Activated T-helper 1 cell treated with anti-CD3 and anti-CD28 coated beads, Interleukin-12 subunit alpha, Interleukin-12 subunit beta, Interleukin-2, Interleukin-4 antibody, amounts not matched to agents 30 ng/mL and 10 ng/mL and 1 ng/mL, durations not matched to agents 14 hours and 24 hours and 36 hours (primary cell): Measurements from ENCODE around the gene MOK. TPM values are rescaled to one million over a fixed set of nuclear protein-coding genes. Genes with fewer than 3 reads are reported as not detected.
"Not testable (repeated sequence)": the region's sequence is repeated elsewhere in the genome, so short reads cannot be mapped to it uniquely, and the experiment has no call there.

Experiments used
- DNase-seq: peaks from one replicate; pipeline ENCODE4 v3.0.0; 2021; ENCODE audit warnings: low spot score
- H3K27ac Mint-ChIP-seq: one replicate; pipeline ENCODE4 v1.8.0; 2021; ENCODE audit warnings: mild to moderate bottlenecking, mixed read lengths
- H3K27me3 Mint-ChIP-seq: one replicate; pipeline ENCODE4 v1.8.0; 2022; ENCODE audit warnings: mild to moderate bottlenecking, moderate library complexity, mixed read lengths; ENCODE audit not compliant: insufficient read depth
- H3K36me3 Mint-ChIP-seq: one replicate; pipeline ENCODE4 v1.8.0; 2021; ENCODE audit warnings: low read depth, mixed read lengths
- H3K4me1 Mint-ChIP-seq: one replicate; pipeline ENCODE4 v1.8.0; 2021; ENCODE audit warnings: low read depth, mixed read lengths
- H3K4me3 Mint-ChIP-seq: one replicate; pipeline ENCODE4 v1.8.0; 2021; ENCODE audit warnings: mild to moderate bottlenecking, moderate library complexity, mixed read lengths
- H3K9me3 Mint-ChIP-seq: one replicate; pipeline ENCODE4 v1.8.0; 2021; ENCODE audit warnings: mixed read lengths
- intact Hi-C: fragments of 100-400 bp; cut with micrococcal nuclease; formaldehyde crosslinking; loops from one replicate; pipeline ENCODE4 v1.15.1; 2024
- total RNA-seq: library from RNA; stranded (reverse); gene quantifications from 2 replicates; pipeline ENCODE4 v1.2.3, GENCODE V29; 2022

Gene MOK
- total RNA-seq, 1 donor from 2014 or later = 7.0 TPM

- intact Hi-C loops = no loop called here
- Mint-ChIP-seq H3K4me3 (no peak overlapping the region), H3K27ac (no peak overlapping the region)
Measured at GRCh38 chr14:102246071-102246470, 58.9 kb downstream of the MOK start.

GRCh38 chr14:102243795-102244194 lies 61.2 kb downstream of the MOK start:
- H3K36me3 Mint-ChIP-seq, H3K4me1 Mint-ChIP-seq, DNase-seq, H3K4me3 Mint-ChIP-seq, H3K27ac Mint-ChIP-seq, H3K9me3 Mint-ChIP-seq, intact Hi-C loops, H3K27me3 Mint-ChIP-seq: not testable (repeated sequence)

More at GRCh38 chr14:102246071-102246470, 58.9 kb downstream of the MOK start:
- DNase-seq = no peak
- Mint-ChIP-seq H3K36me3 (no peaks in the 10 kb centered on the region), H3K9me3 (no peaks in the 10 kb centered on the region), H3K27me3 (no peaks in the 10 kb centered on the region), H3K4me1 (no peaks in the 10 kb centered on the region)

GRCh38 chr14:102241147-102241546 lies 63.8 kb downstream of the MOK start:
- Mint-ChIP-seq H3K4me1 (no peaks in the 10 kb centered on the region), H3K4me3 (no peak overlapping the region), H3K27ac (no peak overlapping the region), H3K36me3 (no peaks in the 10 kb centered on the region), H3K9me3 (no peaks in the 10 kb centered on the region), H3K27me3 (no peaks in the 10 kb centered on the region)
- no peak for DNase-seq
- intact Hi-C loops = no loop called here

GRCh38 chr14:102240481-102240880 lies 64.5 kb downstream of the MOK start:
- H3K27ac Mint-ChIP-seq, H3K27me3 Mint-ChIP-seq, H3K36me3 Mint-ChIP-seq, intact Hi-C loops, H3K4me1 Mint-ChIP-seq, H3K9me3 Mint-ChIP-seq, H3K4me3 Mint-ChIP-seq, DNase-seq: not testable (repeated sequence)

GRCh38 chr14:102239231-102239630 lies 65.7 kb downstream of the MOK start:
- no peaks in the 10 kb centered on the region for H3K36me3 Mint-ChIP-seq
- no peaks in the 10 kb centered on the region for H3K27me3 Mint-ChIP-seq
- H3K27ac Mint-ChIP-seq = no peak overlapping the region
- H3K4me3 Mint-ChIP-seq = no peak overlapping the region
- intact Hi-C loops = no loop called here
- no peak for DNase-seq
- H3K9me3 Mint-ChIP-seq = no peaks in the 10 kb centered on the region
- no peaks in the 10 kb centered on the region for H3K4me1 Mint-ChIP-seq

GRCh38 chr14:102238766-102239165 lies 66.2 kb downstream of the MOK start:
- H3K27ac Mint-ChIP-seq = no peak overlapping the region
- no peaks in the 10 kb centered on the region for H3K4me1 Mint-ChIP-seq
- no peaks in the 10 kb centered on the region for H3K27me3 Mint-ChIP-seq
- H3K36me3 Mint-ChIP-seq = no peaks in the 10 kb centered on the region
- H3K4me3 Mint-ChIP-seq = no peak overlapping the region
- intact Hi-C loops = no loop called here
- no peak for DNase-seq
- no peaks in the 10 kb centered on the region for H3K9me3 Mint-ChIP-seq

- intact Hi-C loops = no loop called here
- DNase-seq = no peak
- Mint-ChIP-seq H3K9me3 (no peaks in the 10 kb centered on the region), H3K27me3 (no peaks in the 10 kb centered on the region), H3K4me3 (no peak overlapping the region), H3K4me1 (no peaks in the 10 kb centered on the region), H3K27ac (no peak overlapping the region), H3K36me3 (no peaks in the 10 kb centered on the region)
Measured at GRCh38 chr14:102238131-102238530, 66.8 kb downstream of the MOK start.

GRCh38 chr14:102236026-102236425 lies 68.9 kb downstream of the MOK start:
- H3K36me3 Mint-ChIP-seq = no peaks in the 10 kb centered on the region
- H3K4me1 Mint-ChIP-seq = no peaks in the 10 kb centered on the region
- no peak overlapping the region for H3K27ac Mint-ChIP-seq
- intact Hi-C loops = no loop called here
- no peaks in the 10 kb centered on the region for H3K9me3 Mint-ChIP-seq
- H3K27me3 Mint-ChIP-seq = no peaks in the 10 kb centered on the region
- no peak for DNase-seq
- H3K4me3 Mint-ChIP-seq = no peak overlapping the region

- H3K4me3 Mint-ChIP-seq = no peak overlapping the region
- H3K27me3 Mint-ChIP-seq = no peaks in the 10 kb centered on the region
- no peaks in the 10 kb centered on the region for H3K9me3 Mint-ChIP-seq
- H3K27ac Mint-ChIP-seq = no peak overlapping the region
- intact Hi-C loops = loop anchor here (1.0 to 2.0 kb wide), 3 partner anchors 79 to 281 kb away; partner anchors contain the start of gene ANKRD9
- H3K36me3 Mint-ChIP-seq = no peaks in the 10 kb centered on the region
- H3K4me1 Mint-ChIP-seq = no peaks in the 10 kb centered on the region
- DNase-seq = peak; percentile 68
Measured at GRCh38 chr14:102235275-102235897, 69.6 kb downstream of the MOK start.

- Mint-ChIP-seq H3K27me3 (no peaks in the 10 kb centered on the region), H3K27ac (no peak overlapping the region), H3K4me3 (no peak overlapping the region), H3K4me1 (no peaks in the 10 kb centered on the region), H3K9me3 (no peaks in the 10 kb centered on the region), H3K36me3 (no peaks in the 10 kb centered on the region)
- DNase-seq = no peak
- intact Hi-C loops = loop anchor here (1.0 to 2.0 kb wide), 3 partner anchors 80 to 282 kb away; partner anchors contain the start of gene ANKRD9
Measured at GRCh38 chr14:102234331-102235264, 70.4 kb downstream of the MOK start.

- Mint-ChIP-seq H3K9me3 (no peaks in the 10 kb centered on the region), H3K27me3 (no peaks in the 10 kb centered on the region), H3K4me3 (no peak overlapping the region), H3K4me1 (no peaks in the 10 kb centered on the region), H3K27ac (no peak overlapping the region), H3K36me3 (no peaks in the 10 kb centered on the region)
- no peak for DNase-seq
- intact Hi-C loops = no loop called here
Measured at GRCh38 chr14:102233081-102233480, 71.9 kb downstream of the MOK start.

GRCh38 chr14:102232348-102232625 lies 72.7 kb downstream of the MOK start:
- Mint-ChIP-seq H3K4me3 (no peak overlapping the region), H3K9me3 (no peaks in the 10 kb centered on the region), H3K36me3 (no peaks in the 10 kb centered on the region), H3K27ac (no peak overlapping the region), H3K4me1 (no peaks in the 10 kb centered on the region), H3K27me3 (no peaks in the 10 kb centered on the region)
- DNase-seq = no peak
- intact Hi-C loops = no loop called here

GRCh38 chr14:102231476-102232347 lies 73.3 kb downstream of the MOK start:
- intact Hi-C loops = no loop called here
- no peak overlapping the region for H3K27ac Mint-ChIP-seq
- H3K27me3 Mint-ChIP-seq = no peaks in the 10 kb centered on the region
- no peaks in the 10 kb centered on the region for H3K9me3 Mint-ChIP-seq
- no peaks in the 10 kb centered on the region for H3K36me3 Mint-ChIP-seq
- DNase-seq = no peak
- no peak overlapping the region for H3K4me3 Mint-ChIP-seq
- no peaks in the 10 kb centered on the region for H3K4me1 Mint-ChIP-seq
